ENCODE data around the gene HECTD1.

- TF ChIP-seq EP300 (IDR thresholded peaks at IDR 0.05; ENCODE audit: borderline replicate concordance) (no peak), FOXM1 (IDR thresholded peaks at IDR 0.05; ENCODE audit: borderline replicate concordance, low read depth) (no peak), TAF1 (IDR thresholded peaks at IDR 0.05; ENCODE audit: low read depth) (no peak), REST (IDR thresholded peaks at IDR 0.05; ENCODE audit: low read depth) (no peak), RAD21 (IDR thresholded peaks at IDR 0.05; ENCODE audit: low read depth) (no peak), ZBTB7A (IDR thresholded peaks at IDR 0.05; ENCODE audit: low read depth) (no peak)
Measured at GRCh38 chr14:31180299-31181051, 27.1 kb downstream of the HECTD1 start.
